HFF-Myc (cell line): Measurements from ENCODE around the gene GPC4.
"Not testable (repeated sequence)": the region's sequence is repeated elsewhere in the genome, so short reads cannot be mapped to it uniquely, and the experiment has no call there.

Source experiments
- DNase-seq: peaks from one replicate; pipeline ENCODE4 v3.0.0-alpha.2; 2011; ENCODE audit warnings: low read depth; ENCODE audit errors: extremely low read depth
- H3K4me3 ChIP-seq: replicated peaks from 2 replicates; pipeline ENCODE4 v1.5.1; 2011; ENCODE audit warnings: low read depth, mild to moderate bottlenecking, control low read depth, low read length
- TF ChIP-seq, protein P1 (sequence below): IDR thresholded peaks from 2 replicates; pipeline ENCODE4 v1.5.1; 2012; ENCODE audit warnings: mild to moderate bottlenecking, low read depth, low read length, control low read depth; ENCODE audit errors: missing control alignments

Gene GPC4

DNA sequence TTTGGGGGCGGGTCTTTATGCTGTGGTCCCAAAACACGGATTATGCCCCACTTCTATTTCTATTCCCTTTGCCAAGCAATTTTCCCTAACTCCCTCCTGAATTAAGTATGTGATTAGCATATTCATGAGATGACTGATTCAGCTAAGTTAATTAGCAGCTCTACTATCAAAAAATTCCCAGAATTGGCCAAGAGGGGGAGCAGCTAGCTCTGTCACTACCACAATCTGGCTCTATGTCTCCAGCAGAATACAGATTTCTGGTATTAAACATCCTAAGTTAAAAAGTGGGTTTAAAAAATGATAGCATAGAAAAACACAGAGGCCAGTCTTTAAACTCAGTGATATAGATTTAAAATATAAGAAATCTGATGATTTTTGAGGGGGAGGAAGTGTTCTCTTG, 80.3 kb downstream of the GPC4 start:
- DNase-seq = no peak
- TF ChIP-seq, protein P1, sequence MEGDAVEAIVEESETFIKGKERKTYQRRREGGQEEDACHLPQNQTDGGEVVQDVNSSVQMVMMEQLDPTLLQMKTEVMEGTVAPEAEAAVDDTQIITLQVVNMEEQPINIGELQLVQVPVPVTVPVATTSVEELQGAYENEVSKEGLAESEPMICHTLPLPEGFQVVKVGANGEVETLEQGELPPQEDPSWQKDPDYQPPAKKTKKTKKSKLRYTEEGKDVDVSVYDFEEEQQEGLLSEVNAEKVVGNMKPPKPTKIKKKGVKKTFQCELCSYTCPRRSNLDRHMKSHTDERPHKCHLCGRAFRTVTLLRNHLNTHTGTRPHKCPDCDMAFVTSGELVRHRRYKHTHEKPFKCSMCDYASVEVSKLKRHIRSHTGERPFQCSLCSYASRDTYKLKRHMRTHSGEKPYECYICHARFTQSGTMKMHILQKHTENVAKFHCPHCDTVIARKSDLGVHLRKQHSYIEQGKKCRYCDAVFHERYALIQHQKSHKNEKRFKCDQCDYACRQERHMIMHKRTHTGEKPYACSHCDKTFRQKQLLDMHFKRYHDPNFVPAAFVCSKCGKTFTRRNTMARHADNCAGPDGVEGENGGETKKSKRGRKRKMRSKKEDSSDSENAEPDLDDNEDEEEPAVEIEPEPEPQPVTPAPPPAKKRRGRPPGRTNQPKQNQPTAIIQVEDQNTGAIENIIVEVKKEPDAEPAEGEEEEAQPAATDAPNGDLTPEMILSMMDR = peak; percentile 33

DNA sequence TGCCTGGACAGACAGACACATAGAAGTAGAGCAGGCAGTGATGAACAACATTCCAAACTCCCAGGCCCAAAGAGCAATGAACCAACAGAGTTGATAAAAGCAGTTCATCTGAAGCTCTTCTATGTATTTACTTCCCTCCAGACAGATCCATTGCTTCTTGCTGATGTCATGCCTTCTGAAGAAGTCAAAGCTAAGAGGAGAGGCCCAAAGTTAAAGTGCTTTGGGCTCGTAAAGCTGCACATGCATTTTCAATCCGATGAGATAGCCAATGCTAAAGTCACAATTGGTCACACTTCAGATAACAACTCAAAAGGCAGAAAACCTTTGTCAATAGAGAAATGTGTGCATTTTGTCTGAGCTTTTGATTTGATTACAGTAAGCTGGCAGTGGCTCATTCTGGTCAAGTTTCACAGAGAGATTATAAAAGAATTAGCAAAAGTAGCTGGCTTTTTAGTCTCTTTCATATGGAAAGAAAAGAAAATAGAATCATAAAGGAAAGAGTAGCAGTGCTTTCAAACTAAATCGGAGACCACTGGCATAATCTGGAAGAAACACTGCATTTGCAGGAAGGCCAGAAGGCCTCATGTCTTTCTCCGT, 82.0 kb downstream of the GPC4 start:
- TF ChIP-seq, protein P1 = no peak
- no peak for DNase-seq
- no peak overlapping the region for H3K4me3 ChIP-seq

More for the DNA sequence above, 80.3 kb downstream of the GPC4 start:
- H3K4me3 ChIP-seq = no peak overlapping the region

DNA sequence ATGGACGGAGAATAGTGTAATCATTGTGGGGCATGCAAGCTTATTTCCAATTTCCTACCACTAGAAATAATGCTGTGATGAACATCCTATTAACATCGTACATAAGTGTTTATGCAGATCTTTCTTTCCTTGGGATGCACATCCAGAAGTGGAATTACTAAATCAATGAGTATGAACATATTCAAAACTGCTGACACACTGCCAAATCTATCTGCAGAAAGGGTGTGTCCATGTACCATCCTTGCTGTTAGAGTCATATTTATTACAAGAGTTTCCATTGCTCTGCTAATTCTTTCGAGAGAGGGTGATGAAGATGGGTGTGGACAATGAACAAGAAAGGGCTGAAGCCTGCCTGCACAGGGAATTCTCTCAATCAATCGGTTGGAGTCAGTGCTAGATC, 82.6 kb downstream of the GPC4 start:
- no peak overlapping the region for H3K4me3 ChIP-seq
- TF ChIP-seq, protein P1 = no peak
- no peak for DNase-seq

DNA sequence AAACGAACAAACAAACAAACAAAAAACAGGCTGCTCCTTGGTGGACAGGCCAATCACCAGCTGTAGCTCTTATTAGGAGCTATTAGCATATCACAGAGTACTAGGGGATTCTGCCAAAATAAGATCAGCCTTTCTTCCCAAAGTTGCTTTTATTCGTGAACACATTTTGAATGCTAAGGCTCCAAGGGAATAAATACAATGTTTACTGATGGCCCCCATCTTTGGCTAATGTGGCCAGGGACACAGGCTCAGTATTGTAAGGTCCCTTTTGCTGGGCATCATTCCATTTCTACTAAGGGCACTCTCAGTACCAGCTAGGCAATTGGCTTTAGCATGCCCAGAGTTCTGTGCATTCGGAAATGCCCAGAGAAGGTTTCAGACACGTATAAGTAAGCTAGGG, 84.3 kb downstream of the GPC4 start:
- DNase-seq = no peak
- TF ChIP-seq, protein P1 = no peak
- H3K4me3 ChIP-seq = no peak overlapping the region

DNA sequence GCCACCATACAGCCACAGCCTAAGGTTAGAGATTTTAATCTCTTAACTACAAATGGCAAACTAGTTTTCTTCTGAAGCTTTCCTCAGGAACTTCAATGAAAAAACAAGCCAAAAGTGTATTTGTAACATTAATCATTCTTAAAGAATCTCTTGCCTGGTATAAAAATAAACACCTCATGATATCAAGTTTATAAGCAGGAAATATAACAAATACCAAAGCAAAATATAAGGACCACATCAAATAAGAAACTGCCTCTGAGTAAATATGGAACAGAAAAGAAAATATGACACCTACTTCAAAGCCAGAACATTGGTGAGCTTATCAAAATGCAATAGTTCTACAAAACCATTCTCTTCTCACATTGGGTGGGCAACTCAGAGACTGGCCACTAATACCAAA, 89.9 kb downstream of the GPC4 start:
- H3K4me3 ChIP-seq = no peak overlapping the region
- no peak for DNase-seq
- TF ChIP-seq, protein P1 = no peak

DNA sequence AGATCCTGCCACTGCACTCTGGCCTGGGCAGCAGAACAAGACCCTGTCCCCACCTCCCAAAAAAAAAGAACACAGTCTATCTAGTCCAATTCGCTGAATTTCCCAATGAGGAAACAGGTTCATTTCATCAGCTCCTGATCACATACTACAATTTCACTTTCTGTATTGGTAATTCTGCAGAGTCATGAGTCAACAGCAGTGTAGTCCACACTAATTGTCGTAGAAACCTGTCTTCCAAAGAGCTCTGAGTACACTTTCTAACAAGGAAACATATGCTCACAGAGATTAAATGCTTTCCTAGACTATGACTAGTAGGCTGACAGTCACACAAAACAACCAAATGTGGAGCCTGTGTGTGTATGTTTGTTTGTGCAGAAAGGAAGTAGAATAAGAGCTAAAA, 91.9 kb downstream of the GPC4 start:
- TF ChIP-seq, protein P1 = no peak
- no peak for DNase-seq
- H3K4me3 ChIP-seq = no peak overlapping the region

DNA sequence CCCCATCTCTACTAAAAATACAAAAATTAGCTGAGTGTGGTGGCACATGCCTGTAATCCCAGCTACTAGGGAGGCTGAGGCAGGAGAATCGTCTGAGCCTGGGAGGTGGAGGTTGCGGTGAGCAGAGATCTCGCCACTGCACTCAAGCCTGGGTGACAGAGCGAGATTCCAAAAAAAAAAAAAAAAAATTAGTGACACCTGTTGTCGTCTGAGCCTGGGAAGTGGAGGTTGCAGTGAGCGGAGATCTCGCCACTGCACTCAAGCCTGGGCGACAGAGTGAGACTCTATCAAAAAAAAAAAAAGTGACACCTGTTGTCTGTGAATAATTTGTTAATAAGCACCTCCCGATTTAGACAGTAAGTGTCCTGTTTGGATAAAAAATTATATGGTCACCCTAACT, 93.0 kb downstream of the GPC4 start:
- not testable (repeated sequence) for DNase-seq, H3K4me3 ChIP-seq

DNA sequence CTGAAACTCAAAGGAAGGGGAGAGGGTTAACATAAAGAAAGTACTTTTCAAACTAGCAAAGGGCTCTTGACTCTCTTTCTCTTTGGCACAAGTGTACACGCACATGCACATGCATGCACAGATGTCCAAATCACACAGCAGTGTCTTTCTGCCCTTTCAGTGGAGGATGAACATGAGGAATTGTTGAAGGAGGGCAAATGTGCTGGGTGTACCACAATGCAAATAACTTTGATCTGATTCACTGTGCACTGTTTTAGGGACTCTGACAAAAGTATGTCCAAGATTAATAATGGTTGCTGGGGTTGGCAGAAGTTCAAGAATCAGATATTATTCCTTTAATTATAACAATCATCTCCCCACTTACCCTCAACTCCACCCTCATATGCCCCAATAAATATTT, 93.8 kb downstream of the GPC4 start:
- no peak overlapping the region for H3K4me3 ChIP-seq
- DNase-seq = no peak
- TF ChIP-seq, protein P1 = no peak
